Gastroesophageal sphincter (tissue), 3 donors: ENCODE results near the gene SSBP3.

Source experiments
- CTCF ChIP-seq, 4 experiments: fragments of 200-600 bp in 2 of 4; fragments of 450-650 bp in 2 of 4; sonication (generic) in 1 of 4; IDR thresholded peaks; one replicate each; pipeline ENCODE4 v1.5.1; 2017 to 2019; ENCODE audit warnings: antibody characterized with exemption in 4 of 4, mild to moderate bottlenecking in 2 of 4, moderate library complexity in 2 of 4
- EP300 ChIP-seq: sonication (generic); formaldehyde crosslinking; IDR thresholded peaks from one replicate; pipeline ENCODE4 v1.6.1; 2017; ENCODE audit warnings: antibody characterized with exemption, mild to moderate bottlenecking
- POLR2AphosphoS5 ChIP-seq: sonication (generic); formaldehyde crosslinking; IDR thresholded peaks from one replicate; pipeline ENCODE4 v1.6.1; 2017; ENCODE audit warnings: antibody characterized with exemption

GRCh38 chr1:54403405-54403804 is 2.8 kb downstream of the SSBP3 start:
- TF ChIP-seq CTCF (IDR thresholded peaks at IDR 0.05) (no peak), POLR2AphosphoS5 (no peak), EP300 (no peak)
